H1 (cell line): ENCODE measurements around the gene PTPN2. TPM values are rescaled to one million over a fixed set of nuclear protein-coding genes. Genes with fewer than 3 reads are reported as not detected.

ENCODE experiments used
- CTCF ChIA-PET: fragments of 300-600 bp; sonication (Branson Sonifier 250); formaldehyde crosslinking; loops from one replicate; lab custom pipeline; 2021; ENCODE audit not compliant: partially characterized antibody; lab: Charles Lee
- POLR2A ChIA-PET: fragments of 300-600 bp; sonication (Branson Sonifier 250); formaldehyde crosslinking; loops from one replicate; lab custom pipeline; 2021; ENCODE audit warnings: inconsistent platforms; ENCODE audit not compliant: partially characterized antibody; lab: Charles Lee
- DNase-seq, 2 experiments: peaks; one replicate each; pipeline versions ENCODE4 v3.0.0 to v3.0.0-alpha.2; 2010 to 2022; ENCODE audit warnings: low spot score in 2 of 2, low read depth in 1 of 2, mixed read lengths in 1 of 2
- FAIRE-seq: peaks from 2 replicates; lab custom pipeline; 2011; peaks lifted over from hg19 to GRCh38; lab: Jason Lieb, UNC
- H2AFZ ChIP-seq: 2 replicates; pipeline ENCODE4 v1.8.1; 2012; ENCODE audit warnings: low read length, inconsistent platforms
- H2AK5ac ChIP-seq: 2 replicates; pipeline ENCODE4 v1.6.1; 2013; ENCODE audit warnings: low read depth, low read length
- H2BK120ac ChIP-seq: replicated peaks from 2 replicates; pipeline ENCODE3; 2013; ENCODE audit warnings: low read depth, low read length, inconsistent platforms
- H2BK12ac ChIP-seq: 2 replicates; pipeline ENCODE4 v1.6.1; 2013; ENCODE audit warnings: low read depth, low read length
- H2BK15ac ChIP-seq: 2 replicates; pipeline ENCODE4 v1.6.1; 2013; ENCODE audit warnings: low read length
- H2BK20ac ChIP-seq: 2 replicates; pipeline ENCODE4 v1.6.1; 2013; ENCODE audit warnings: low read length
- H2BK5ac ChIP-seq: 2 replicates; pipeline ENCODE4 v1.6.1; 2013; ENCODE audit warnings: low read depth, low read length
- H3K14ac ChIP-seq: 2 replicates; pipeline ENCODE4 v1.6.1; 2013; ENCODE audit warnings: inconsistent platforms; ENCODE audit not compliant: insufficient read length
- H3K18ac ChIP-seq: 2 replicates; pipeline ENCODE4 v1.6.1; 2013; ENCODE audit warnings: low read length; ENCODE audit errors: extremely low read depth
- H3K23ac ChIP-seq: 2 replicates; pipeline ENCODE4 v1.6.1; 2013; ENCODE audit warnings: inconsistent platforms; ENCODE audit not compliant: insufficient read length
- H3K23me2 ChIP-seq: 2 replicates; pipeline ENCODE4 v1.6.1; 2013; ENCODE audit warnings: low read depth, low read length
- H3K27ac ChIP-seq: 2 replicates; pipeline ENCODE4 v1.6.1; 2011; ENCODE audit warnings: low read depth, low read length, inconsistent platforms
- H3K27me3 ChIP-seq, 4 experiments: replicated peaks in 1 of 4; 1 replicate in 1 of 4; 2 replicates in 3 of 4; pipeline versions ENCODE4 v1.6.1 to v1.8.1; 2011 to 2013; ENCODE audit warnings: low read length in 3 of 4, mild to moderate bottlenecking in 3 of 4, inconsistent platforms in 2 of 4, mixed read lengths in 2 of 4, moderate library complexity in 1 of 4; ENCODE audit not compliant: control insufficient read depth in 3 of 4, insufficient read depth in 3 of 4; ENCODE audit errors: extremely low read depth in 1 of 4
- H3K36me3 ChIP-seq, 4 experiments: 2 replicates each; pipeline versions ENCODE4 v1.6.1 to v1.8.1; 2011 to 2013; ENCODE audit warnings: mild to moderate bottlenecking in 4 of 4, low read length in 3 of 4, moderate library complexity in 2 of 4, control low read depth in 1 of 4, inconsistent platforms in 1 of 4; ENCODE audit not compliant: insufficient read depth in 4 of 4, control insufficient read depth in 2 of 4
- H3K4ac ChIP-seq: replicated peaks from 2 replicates; pipeline ENCODE3; 2013; ENCODE audit warnings: low read length, low read depth, mixed read lengths, inconsistent platforms; ENCODE audit not compliant: insufficient read length
- H3K4me1 ChIP-seq, 4 experiments: replicated peaks in 1 of 4; 1 replicate in 1 of 4; 2 replicates in 3 of 4; pipeline versions ENCODE4 v1.6.1 to v1.8.1; 2011 to 2013; ENCODE audit warnings: low read length in 3 of 4, inconsistent platforms in 2 of 4, mixed read lengths in 1 of 4; ENCODE audit not compliant: insufficient read depth in 4 of 4, control insufficient read depth in 3 of 4
- H3K4me2 ChIP-seq, 2 experiments: 2 replicates each; pipeline versions ENCODE4 v1.6.1 to v1.8.1; 2011 to 2013; ENCODE audit warnings: low read depth in 2 of 2, low read length in 2 of 2, control low read depth in 1 of 2, inconsistent platforms in 1 of 2, mild to moderate bottlenecking in 1 of 2; ENCODE audit not compliant: insufficient read depth in 1 of 2
- H3K4me3 ChIP-seq, 4 experiments: fragments of 200-600, 300-600 bp in 1 of 4; sonication (generic), shearing (Covaris generic), sonication (Bioruptor Twin) in 1 of 4; 2 replicates each; pipeline versions ENCODE4 v1.5.1 to v1.8.1; 2011 to 2016; ENCODE audit warnings: low read length in 4 of 4, low read depth in 3 of 4, control low read depth in 2 of 4, inconsistent platforms in 2 of 4, mild to moderate bottlenecking in 2 of 4, mixed read lengths in 1 of 4, moderate library complexity in 1 of 4; ENCODE audit not compliant: insufficient read depth in 2 of 4; ENCODE audit errors: extremely low read depth in 1 of 4
- H3K56ac ChIP-seq: replicated peaks from 2 replicates; pipeline ENCODE3; 2013; ENCODE audit warnings: low read depth, mild to moderate bottlenecking, mixed read lengths, low read length, inconsistent platforms; ENCODE audit not compliant: insufficient read length
- H3K79me1 ChIP-seq: 2 replicates; pipeline ENCODE4 v1.6.1; 2013; ENCODE audit warnings: low read depth, low read length, control low read depth
- H3K79me2 ChIP-seq, 2 experiments: 2 replicates each; pipeline versions ENCODE4 v1.6.1 to v1.8.1; 2012 to 2013; ENCODE audit warnings: low read length in 2 of 2, mild to moderate bottlenecking in 2 of 2, inconsistent platforms in 1 of 2; ENCODE audit not compliant: insufficient read depth in 2 of 2, control insufficient read depth in 1 of 2
- H3K9ac ChIP-seq, 4 experiments: replicated peaks in 1 of 4; 1 replicate in 1 of 4; 2 replicates in 3 of 4; pipeline versions ENCODE4 v1.6.1 to v1.8.1; 2011 to 2013; ENCODE audit warnings: low read depth in 3 of 4, low read length in 3 of 4, control low read depth in 2 of 4, mild to moderate bottlenecking in 2 of 4, moderate library complexity in 2 of 4, inconsistent platforms in 1 of 4; ENCODE audit errors: extremely low read depth in 1 of 4
- H3K9me3 ChIP-seq, 2 experiments: 2 replicates each; pipeline versions ENCODE4 v1.6.1 to v1.8.1; 2012 to 2013; ENCODE audit warnings: mild to moderate bottlenecking in 2 of 2, moderate library complexity in 2 of 2, control low read depth in 1 of 2, inconsistent platforms in 1 of 2, low read depth in 1 of 2, low read length in 1 of 2, mixed read lengths in 1 of 2; ENCODE audit not compliant: insufficient read depth in 2 of 2
- H4K20me1 ChIP-seq, 2 experiments: replicated peaks in 1 of 2; 2 replicates each; pipeline versions ENCODE3 to v1.8.1; 2011 to 2013; ENCODE audit warnings: inconsistent platforms in 2 of 2, low read length in 2 of 2, mild to moderate bottlenecking in 1 of 2; ENCODE audit not compliant: insufficient read depth in 2 of 2, control insufficient read depth in 1 of 2
- H4K5ac ChIP-seq: 2 replicates; pipeline ENCODE4 v1.6.1; 2013; ENCODE audit warnings: low read length, low read depth, mixed read lengths, inconsistent platforms; ENCODE audit not compliant: insufficient read length
- H4K8ac ChIP-seq: 2 replicates; pipeline ENCODE4 v1.8.0; 2013; ENCODE audit warnings: mild to moderate bottlenecking, moderate library complexity, low read length, inconsistent platforms; ENCODE audit not compliant: insufficient read depth; ENCODE audit errors: extremely low read depth
- H4K91ac ChIP-seq: replicated peaks from 2 replicates; pipeline ENCODE3; 2013; ENCODE audit warnings: low read length, mixed read lengths, inconsistent platforms; ENCODE audit not compliant: insufficient read length
- ASH2L ChIP-seq: fragments of 200-600, 300-600 bp; sonication (generic); IDR thresholded peaks from one replicate; pipeline ENCODE4 v1.7.1; 2017; ENCODE audit warnings: low read length
- BCL11A ChIP-seq, 2 experiments: IDR thresholded peaks; one replicate each; pipeline ENCODE4 v1.6.1; 2011; ENCODE audit warnings: low read depth in 2 of 2, low read length in 2 of 2, mild to moderate bottlenecking in 2 of 2
- CEBPB ChIP-seq: IDR thresholded peaks from 2 replicates; pipeline ENCODE4 v1.6.1; 2012; ENCODE audit warnings: low read depth, low read length
- CREB1 ChIP-seq: IDR thresholded peaks from 2 replicates; pipeline ENCODE4 v1.6.1; 2012; ENCODE audit warnings: inconsistent platforms
- EGR1 ChIP-seq: IDR thresholded peaks from 2 replicates; pipeline ENCODE4 v1.6.1; 2011; ENCODE audit warnings: low read depth, low read length, borderline replicate concordance
- EZH2 ChIP-seq: fragments of 200-600 bp; sonication (generic); IDR thresholded peaks from 2 replicates; pipeline ENCODE4 v1.7.1; 2012; ENCODE audit warnings: low read depth, mild to moderate bottlenecking, moderate library complexity, low read length, inconsistent platforms; ENCODE audit not compliant: severe bottlenecking
- GABPA ChIP-seq: IDR thresholded peaks from 2 replicates; pipeline ENCODE4 v1.6.1; 2011; ENCODE audit warnings: mild to moderate bottlenecking, low read length, moderate library complexity, borderline replicate concordance; ENCODE audit not compliant: insufficient read depth
- HDAC6 ChIP-seq: IDR thresholded peaks from one replicate; pipeline ENCODE4 v1.7.1; 2012; ENCODE audit warnings: low read depth, mild to moderate bottlenecking, inconsistent platforms, low read length, moderate library complexity
- POLR2AphosphoS5 ChIP-seq: IDR thresholded peaks from 2 replicates; pipeline ENCODE4 v1.6.1; 2011; ENCODE audit warnings: low read depth, low read length
- SIN3A ChIP-seq, 2 experiments: IDR thresholded peaks in 1 of 2; conservative IDR thresholded peaks in 1 of 2; 2 replicates each; pipeline ENCODE4 v1.6.1; 2011 to 2012; ENCODE audit warnings: low read length in 2 of 2, improper control_type of control experiment in 1 of 2, low read depth in 1 of 2, mild to moderate bottlenecking in 1 of 2
- SIX5 ChIP-seq: IDR thresholded peaks from 2 replicates; pipeline ENCODE4 v1.6.1; 2011; ENCODE audit warnings: mild to moderate bottlenecking, low read depth, low read length
- TBP ChIP-seq: IDR thresholded peaks from 2 replicates; pipeline ENCODE4 v1.6.1; 2011; ENCODE audit warnings: low read depth, low read length, improper control_type of control experiment
- WGBS, 2 experiments: shearing (Covaris generic) in 1 of 2; methylation state at CpG; one replicate each; pipeline versions ENCODE4 v1.1.6 to v1.1.7; 2013 to 2015; ENCODE audit warnings: low lambda C conversion rate in 2 of 2, mixed read lengths in 2 of 2, inconsistent platforms in 1 of 2, low coverage in 1 of 2, missing lambda C conversion rate in 1 of 2; ENCODE audit not compliant: insufficient replicate concordance in 2 of 2, insufficient coverage in 1 of 2, insufficient read length in 1 of 2; ENCODE audit errors: extremely low coverage in 1 of 2, missing lambda C conversion rate in 1 of 2; 5-methylcytosine and 5-hydroxymethylcytosine counted together
- polyA plus RNA-seq, 7 experiments: library from polyadenylated mRNA; depleted of rRNA in 3 of 7; stranded (reverse) in 5 of 7; unstranded in 2 of 7; fragments of >200 nt in 5 of 7; fragments of 200-250 nt in 2 of 7; gene quantifications; 1 replicate in 5 of 7; 2 replicates in 1 of 7; 4 replicates in 1 of 7; pipeline versions ENCODE4 v1.2.1 to v1.2.3, GENCODE V29; 2011 to 2013; ENCODE audit warnings: missing spikeins in 2 of 7, mixed read lengths in 2 of 7
- total RNA-seq: library from RNA; stranded (reverse); fragmentation: NEBNext Ultra II Directional; extraction: Animal tissue kit (Norgen Biotek cat#: 25700); gene quantifications from 2 replicates; pipeline ENCODE4 v1.2.1, GENCODE V29; 2021
- TF ChIP-seq, protein P1 (sequence below): IDR thresholded peaks from 2 replicates; pipeline ENCODE4 v1.6.1; 2012; ENCODE audit warnings: inconsistent platforms
- TF ChIP-seq, protein P2 (sequence below): IDR thresholded peaks from 2 replicates; pipeline ENCODE4 v1.6.1; 2011; ENCODE audit warnings: low read depth, mild to moderate bottlenecking, low read length; ENCODE audit not compliant: insufficient read depth

PTPN2 gene
- total and polyA plus RNA-seq, 2 of the 8 experiments (the other 6 are each of a cell fraction or from before 2014, with no cell fraction given): 16.4 to 54.0 TPM

GRCh38 chr18:12819841-12820240 lies 64.2 kb downstream of the PTPN2 start:
- no peak overlapping the region for H3K4me3 ChIP-seq
- no peak overlapping the region for H2BK15ac ChIP-seq
- no peaks in the 10 kb centered on the region; the same call in 1 of the 2 replicates for H3K79me1 ChIP-seq
- no peak overlapping the region for H3K27ac ChIP-seq
- no peak overlapping the region for H3K4ac ChIP-seq
- H3K4me2 ChIP-seq: peak overlapping the region; percentile 18 to 24; a peak in 3 of 4 replicates
- H3K18ac ChIP-seq: no peak overlapping the region
- FAIRE-seq: no peak
- no peak overlapping the region for H2BK120ac ChIP-seq
- no peak for DNase-seq
- H2AFZ ChIP-seq: no peak overlapping the region
- no peak overlapping the region for H2AK5ac ChIP-seq
- 95% methylated on average over 5 of the region's 5 CpGs; no CpG with 5 or more reads in 1 of the 2 experiments for WGBS, 2 experiments
- CTCF ChIA-PET: no interaction called here
- peaks cover 0 to 18% (median 8%) of the 10 kb centered on the region in 4 experiments; a peak in 6 of 8 replicates for H3K36me3 ChIP-seq
- H3K4me1 ChIP-seq: peaks cover 5 to 11% (median 9%) of the 10 kb centered on the region in 4 experiments; a peak in 5 of 7 replicates
- H3K23ac ChIP-seq: no peak overlapping the region
- H3K9ac ChIP-seq: no peak overlapping the region
- H2BK12ac ChIP-seq: no peak overlapping the region
- no peaks in the 10 kb centered on the region for H4K20me1 ChIP-seq
- no peaks in the 10 kb centered on the region for H3K27me3 ChIP-seq
- no peaks in the 10 kb centered on the region for H3K9me3 ChIP-seq
- no peak overlapping the region for H4K91ac ChIP-seq
- no peak overlapping the region for H3K14ac ChIP-seq
- H3K79me2 ChIP-seq: no peaks in the 10 kb centered on the region
- H2BK5ac ChIP-seq: no peak overlapping the region
- H3K56ac ChIP-seq: no peak overlapping the region
- H3K23me2 ChIP-seq: no peaks in the 10 kb centered on the region
- no peak overlapping the region for H4K8ac ChIP-seq
- H2BK20ac ChIP-seq: no peak overlapping the region
- POLR2A ChIA-PET: interaction anchor here (0.7 to 1.1 kb wide), 2 partner anchors 15 to 64 kb away, joined by 3 read pairs; partner anchors contain the start of gene PTPN2
- H4K5ac ChIP-seq: no peak overlapping the region
- TF ChIP-seq GABPA (no peak), EGR1 (no peak), CREB1 (no peak), TBP (no peak), ASH2L (no peak), SIX5 (no peak), BCL11A (IDR thresholded peaks at IDR 0.05; ENCODE audit: low read depth in 2 of 2, low read length in 2 of 2) (no peak), EZH2 (no peak), CEBPB (no peak), HDAC6 (no peak), POLR2AphosphoS5 (no peak), SIN3A (conservative IDR thresholded peaks at IDR 0.05 in 1 of 2, IDR thresholded peaks at IDR 0.05 in 1 of 2; ENCODE audit: low read depth in 1 of 2, low read length in 2 of 2) (no peak)
- TF ChIP-seq, protein P1, sequence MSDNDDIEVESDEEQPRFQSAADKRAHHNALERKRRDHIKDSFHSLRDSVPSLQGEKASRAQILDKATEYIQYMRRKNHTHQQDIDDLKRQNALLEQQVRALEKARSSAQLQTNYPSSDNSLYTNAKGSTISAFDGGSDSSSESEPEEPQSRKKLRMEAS: no peak
- TF ChIP-seq, protein P2, sequence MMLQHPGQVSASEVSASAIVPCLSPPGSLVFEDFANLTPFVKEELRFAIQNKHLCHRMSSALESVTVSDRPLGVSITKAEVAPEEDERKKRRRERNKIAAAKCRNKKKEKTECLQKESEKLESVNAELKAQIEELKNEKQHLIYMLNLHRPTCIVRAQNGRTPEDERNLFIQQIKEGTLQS: no peak
